Caco-2 (cell line): Measurements from ENCODE around the gene ACOX3. TPM values are rescaled to one million over a fixed set of nuclear protein-coding genes. Genes with fewer than 3 reads are reported as not detected.

Experiments used
- BruUV-seq: library from RNA; stranded (reverse); fragments of 400-500 nt; replicated peaks from 2 replicates; lab custom pipeline; 2021; lab: Mats Ljungman, UMichigan
- CTCF ChIA-PET: fragments of 300-600 bp; sonication (Branson Sonifier 250); formaldehyde crosslinking; loops from one replicate; lab custom pipeline; 2022; ENCODE audit warnings: antibody characterized with exemption; lab: Charles Lee
- POLR2A ChIA-PET: fragments of 300-600 bp; sonication (Branson Sonifier 250); formaldehyde crosslinking; loops from one replicate; lab custom pipeline; 2022; ENCODE audit warnings: antibody characterized with exemption; lab: Charles Lee
- DNase-seq, 2 experiments: peaks; one replicate each; pipeline versions ENCODE4 v3.0.0 to v3.0.0-alpha.2; 2020 to 2022
- H3K27me3 ChIP-seq: replicated peaks from 2 replicates; pipeline ENCODE4 v1.6.0; 2011; ENCODE audit warnings: low read length; ENCODE audit not compliant: control insufficient read depth, insufficient read depth
- H3K36me3 ChIP-seq: 2 replicates; pipeline ENCODE4 v1.5.1; 2011; ENCODE audit warnings: low read length; ENCODE audit not compliant: control insufficient read depth, insufficient read depth
- H3K4me1 ChIP-seq: fragments of 250-450 bp; sonication (Bioruptor Pico); 2 replicates; pipeline ENCODE4 v1.5.1; 2020; ENCODE audit warnings: mild to moderate bottlenecking
- H3K4me3 ChIP-seq: 2 replicates; pipeline ENCODE4 v1.5.1; 2011; ENCODE audit warnings: low read depth, mild to moderate bottlenecking, control low read depth, low read length
- H3K9me3 ChIP-seq: fragments of 250-450 bp; sonication (Bioruptor Pico); 2 replicates; pipeline ENCODE4 v1.5.1; 2020; ENCODE audit warnings: mild to moderate bottlenecking, moderate library complexity
- H3K27ac Mint-ChIP-seq: one replicate; pipeline ENCODE4 v1.8.0; 2022; ENCODE audit warnings: mixed read lengths; ENCODE audit not compliant: unreplicated experiment
- H3K27me3 Mint-ChIP-seq: one replicate; pipeline ENCODE4 v1.8.0; 2022; ENCODE audit warnings: mixed read lengths; ENCODE audit not compliant: insufficient read depth, unreplicated experiment
- H3K36me3 Mint-ChIP-seq: one replicate; pipeline ENCODE4 v1.8.0; 2022; ENCODE audit warnings: mild to moderate bottlenecking, mixed read lengths; ENCODE audit not compliant: insufficient read depth, unreplicated experiment
- H3K4me1 Mint-ChIP-seq: one replicate; pipeline ENCODE4 v1.8.0; 2022; ENCODE audit warnings: low read depth, mixed read lengths; ENCODE audit not compliant: unreplicated experiment
- H3K4me3 Mint-ChIP-seq: one replicate; pipeline ENCODE4 v1.8.0; 2022; ENCODE audit warnings: mild to moderate bottlenecking, moderate library complexity, mixed read lengths; ENCODE audit not compliant: unreplicated experiment
- H3K9me3 Mint-ChIP-seq: one replicate; pipeline ENCODE4 v1.8.0; 2022; ENCODE audit warnings: mixed read lengths; ENCODE audit not compliant: unreplicated experiment
- intact Hi-C: fragments of 100-400 bp; cut with micrococcal nuclease; formaldehyde crosslinking; loops from one replicate; pipeline ENCODE4 v1.10.0; 2022; ENCODE audit not compliant: unreplicated experiment
- total RNA-seq: library from RNA; stranded (reverse); gene quantifications from 2 replicates; pipeline ENCODE4 v1.2.3, GENCODE V29; 2022
- TF ChIP-seq, protein P1 (sequence below), 2 experiments: fragments of 200-600 bp in 1 of 2; IDR thresholded peaks; 1 replicate in 1 of 2; 2 replicates in 1 of 2; pipeline versions ENCODE4 v1.5.1 to v1.8.0; 2011 to 2022; ENCODE audit warnings: antibody characterized with exemption in 1 of 2, control low read depth in 1 of 2, inconsistent platforms in 1 of 2, low read depth in 1 of 2, low read length in 1 of 2, mild to moderate bottlenecking in 1 of 2, moderate library complexity in 1 of 2; ENCODE audit not compliant: insufficient read depth in 1 of 2, severe bottlenecking in 1 of 2, unreplicated experiment in 1 of 2

The ACOX3 gene
- total RNA-seq, 1 experiment from 2014 or later, result 11.5 TPM

DNA sequence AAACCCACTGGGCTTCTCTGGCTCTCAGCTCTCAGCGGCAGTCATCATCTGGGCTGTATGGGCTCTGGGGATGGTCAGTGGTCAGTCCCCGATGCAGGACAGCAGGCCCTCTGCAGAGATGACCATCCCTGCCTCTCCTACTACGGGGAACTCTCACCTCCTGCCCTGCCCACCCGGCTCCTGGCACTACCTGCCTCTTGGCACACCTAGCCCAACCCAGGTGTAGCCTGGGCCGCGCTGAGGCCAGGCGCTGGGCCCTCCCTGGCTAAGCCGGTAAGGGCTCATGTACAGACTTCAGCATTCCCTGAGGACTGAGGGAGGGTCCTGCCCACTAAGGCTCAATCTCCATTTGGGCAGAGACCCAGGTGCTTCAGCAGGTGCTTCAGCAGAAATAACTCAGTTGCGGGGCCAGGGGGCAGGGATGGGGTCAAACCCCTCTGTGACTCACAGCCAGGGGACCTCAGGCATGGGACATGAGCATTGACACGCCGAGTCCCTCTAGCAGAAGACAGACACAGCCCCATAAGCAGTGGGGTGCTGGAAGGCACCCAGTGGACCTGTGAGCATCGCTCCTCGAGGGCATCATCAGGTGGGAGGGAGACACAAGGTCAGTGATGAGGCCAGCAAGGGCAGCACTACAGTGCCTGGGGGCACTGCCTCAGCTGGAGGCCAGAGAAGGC is 71.0 kb downstream of the ACOX3 start:
- no peaks in the 10 kb centered on the region for H3K4me1 Mint-ChIP-seq
- H3K4me1 ChIP-seq, result no peaks in the 10 kb centered on the region
- no peaks in the 10 kb centered on the region for H3K9me3 Mint-ChIP-seq
- ChIA-PET CTCF (no interaction called here), POLR2A (no interaction called here)
- no peak overlapping the region for H3K4me3 ChIP-seq
- DNase-seq, result no peak
- no peaks in the 10 kb centered on the region for H3K27me3 ChIP-seq
- H3K9me3 ChIP-seq, result no peaks in the 10 kb centered on the region
- no TSS peak for BruUV-seq
- no peaks in the 10 kb centered on the region for H3K36me3 ChIP-seq
- intact Hi-C loops, result no loop called here
- no peak overlapping the region for H3K4me3 Mint-ChIP-seq
- TF ChIP-seq, protein P1, sequence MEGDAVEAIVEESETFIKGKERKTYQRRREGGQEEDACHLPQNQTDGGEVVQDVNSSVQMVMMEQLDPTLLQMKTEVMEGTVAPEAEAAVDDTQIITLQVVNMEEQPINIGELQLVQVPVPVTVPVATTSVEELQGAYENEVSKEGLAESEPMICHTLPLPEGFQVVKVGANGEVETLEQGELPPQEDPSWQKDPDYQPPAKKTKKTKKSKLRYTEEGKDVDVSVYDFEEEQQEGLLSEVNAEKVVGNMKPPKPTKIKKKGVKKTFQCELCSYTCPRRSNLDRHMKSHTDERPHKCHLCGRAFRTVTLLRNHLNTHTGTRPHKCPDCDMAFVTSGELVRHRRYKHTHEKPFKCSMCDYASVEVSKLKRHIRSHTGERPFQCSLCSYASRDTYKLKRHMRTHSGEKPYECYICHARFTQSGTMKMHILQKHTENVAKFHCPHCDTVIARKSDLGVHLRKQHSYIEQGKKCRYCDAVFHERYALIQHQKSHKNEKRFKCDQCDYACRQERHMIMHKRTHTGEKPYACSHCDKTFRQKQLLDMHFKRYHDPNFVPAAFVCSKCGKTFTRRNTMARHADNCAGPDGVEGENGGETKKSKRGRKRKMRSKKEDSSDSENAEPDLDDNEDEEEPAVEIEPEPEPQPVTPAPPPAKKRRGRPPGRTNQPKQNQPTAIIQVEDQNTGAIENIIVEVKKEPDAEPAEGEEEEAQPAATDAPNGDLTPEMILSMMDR (IDR thresholded peaks at IDR 0.05; ENCODE audit: insufficient read depth in 1 of 2, low read depth in 1 of 2, low read length in 1 of 2, severe bottlenecking in 1 of 2, unreplicated experiment in 1 of 2), result no peak
- H3K36me3 Mint-ChIP-seq, result peaks cover 5% of the 10 kb centered on the region
- H3K27ac Mint-ChIP-seq, result no peak overlapping the region
- H3K27me3 Mint-ChIP-seq, result no peaks in the 10 kb centered on the region

DNA sequence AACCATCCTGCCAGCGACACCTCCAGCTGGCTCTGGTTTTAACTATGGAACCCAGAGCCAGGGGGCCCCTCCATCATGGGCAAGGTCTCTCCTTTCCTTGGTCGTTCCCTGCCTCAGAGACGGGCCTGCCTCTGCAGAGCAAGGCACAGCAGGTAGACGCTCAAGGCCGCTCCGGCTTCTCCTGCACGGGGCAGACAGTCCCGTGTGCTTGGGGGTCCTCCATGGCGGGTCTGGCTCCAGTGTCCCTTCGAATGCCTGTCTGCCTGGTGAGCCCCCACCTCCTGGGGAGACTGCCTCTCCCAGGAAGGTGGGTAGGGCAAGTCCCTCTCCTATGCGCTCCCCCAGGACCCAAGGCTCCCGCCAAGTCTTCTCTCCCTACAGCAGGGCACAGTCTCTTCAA is 71.5 kb downstream of the ACOX3 start:
- CTCF ChIA-PET, result no interaction called here
- Mint-ChIP-seq H3K4me1 (no peaks in the 10 kb centered on the region), H3K4me3 (no peak overlapping the region), H3K27ac (no peak overlapping the region), H3K27me3 (no peaks in the 10 kb centered on the region), H3K36me3 (peaks cover 5% of the 10 kb centered on the region), H3K9me3 (no peaks in the 10 kb centered on the region)
- DNase-seq, result no peak
- TF ChIP-seq, protein P1 (IDR thresholded peaks at IDR 0.05; ENCODE audit: insufficient read depth in 1 of 2, low read depth in 1 of 2, low read length in 1 of 2, severe bottlenecking in 1 of 2, unreplicated experiment in 1 of 2), result no peak
- no peaks in the 10 kb centered on the region for H3K27me3 ChIP-seq
- H3K36me3 ChIP-seq, result no peaks in the 10 kb centered on the region
- H3K4me3 ChIP-seq, result no peak overlapping the region
- POLR2A ChIA-PET, result no interaction called here
- no peaks in the 10 kb centered on the region for H3K4me1 ChIP-seq
- no TSS peak for BruUV-seq
- intact Hi-C loops, result no loop called here
- no peaks in the 10 kb centered on the region for H3K9me3 ChIP-seq

DNA sequence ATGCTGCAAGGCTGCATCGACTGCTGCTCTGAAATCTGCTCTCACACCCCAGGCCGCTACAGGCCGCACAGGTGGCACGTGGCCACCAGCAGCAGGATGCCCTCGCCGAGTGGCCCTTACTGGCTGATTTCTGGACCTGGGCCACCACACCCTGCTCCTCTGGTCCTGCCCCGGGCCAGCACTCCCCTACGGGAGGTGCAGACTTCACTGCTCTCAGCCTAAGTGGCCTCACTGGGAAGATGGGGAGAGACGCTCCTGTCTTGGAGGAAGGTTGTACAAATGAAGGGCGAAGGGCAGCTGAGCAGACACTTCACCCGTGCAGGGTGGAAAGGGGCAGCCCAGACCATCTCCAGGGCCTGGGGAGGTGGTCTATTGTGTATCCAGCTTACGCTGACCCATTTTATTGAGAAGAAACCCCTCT is 72.5 kb downstream of the ACOX3 start:
- Histone ChIP-seq H3K4me1 (no peaks in the 10 kb centered on the region), H3K27me3 (no peaks in the 10 kb centered on the region), H3K4me3 (no peak overlapping the region), H3K36me3 (no peaks in the 10 kb centered on the region), H3K9me3 (no peaks in the 10 kb centered on the region)
- Mint-ChIP-seq H3K27me3 (no peaks in the 10 kb centered on the region), H3K9me3 (no peaks in the 10 kb centered on the region), H3K4me1 (no peaks in the 10 kb centered on the region), H3K4me3 (no peak overlapping the region), H3K36me3 (peaks cover 5% of the 10 kb centered on the region), H3K27ac (no peak overlapping the region)
- POLR2A ChIA-PET, result no interaction called here
- CTCF ChIA-PET, result no interaction called here
- no TSS peak for BruUV-seq
- intact Hi-C loops, result no loop called here
- DNase-seq, result no peak
- TF ChIP-seq, protein P1 (IDR thresholded peaks at IDR 0.05; ENCODE audit: insufficient read depth in 1 of 2, low read depth in 1 of 2, low read length in 1 of 2, severe bottlenecking in 1 of 2, unreplicated experiment in 1 of 2), result no peak
